NT2/D1 (cell line): ENCODE data around the gene CTBP1.
A peak's percentile ranks its signal among the peaks of the same experiment; 100 is the strongest.

ENCODE experiments used
- DNase-seq: peaks from one replicate; pipeline ENCODE4 v3.0.0-alpha.2; 2011; ENCODE audit warnings: low read depth, low spot score
- H3K27me3 ChIP-seq: 2 replicates; pipeline ENCODE4 v1.6.0; 2011; ENCODE audit warnings: mild to moderate bottlenecking; ENCODE audit not compliant: insufficient read length, insufficient read depth
- H3K36me3 ChIP-seq: 2 replicates; pipeline ENCODE4 v1.6.1; 2011; ENCODE audit warnings: mild to moderate bottlenecking, low read length, mixed read lengths; ENCODE audit not compliant: insufficient read depth, insufficient read length
- H3K4me1 ChIP-seq: 2 replicates; pipeline ENCODE4 v1.5.1; 2011; ENCODE audit not compliant: insufficient read depth, insufficient read length
- H3K4me3 ChIP-seq: 2 replicates; pipeline ENCODE4 v1.5.1; 2011; ENCODE audit warnings: low read depth; ENCODE audit not compliant: insufficient read length
- H3K9ac ChIP-seq: 2 replicates; pipeline ENCODE4 v1.6.0; 2011; ENCODE audit warnings: low read depth; ENCODE audit not compliant: insufficient read length
- H3K9me3 ChIP-seq: 2 replicates; pipeline ENCODE4 v1.5.1; 2011; ENCODE audit warnings: mild to moderate bottlenecking, low read length; ENCODE audit not compliant: insufficient read depth
- SUZ12 ChIP-seq: IDR thresholded peaks from 2 replicates; pipeline ENCODE4 v1.6.1; 2011; ENCODE audit not compliant: insufficient read length, insufficient read depth; ENCODE audit errors: extremely low read depth
- YY1 ChIP-seq: IDR thresholded peaks from 2 replicates; pipeline ENCODE4 v1.6.1; 2011; ENCODE audit not compliant: insufficient read length, insufficient read depth
- ZNF274 ChIP-seq: IDR thresholded peaks from 2 replicates; pipeline ENCODE4 v1.6.1; 2011; ENCODE audit warnings: mild to moderate bottlenecking, low read depth, low read length

Gene CTBP1

GRCh38 chr4:1170976-1171310 is 78.0 kb downstream of the CTBP1 start:
- no peak for DNase-seq
- Histone ChIP-seq H3K9ac (no peak overlapping the region), H3K36me3 (peaks cover 30% of the 10 kb centered on the region), H3K4me1 (peaks cover 27% of the 10 kb centered on the region), H3K27me3 (peaks cover 43% of the 10 kb centered on the region), H3K4me3 (peak overlapping the region; percentile 65), H3K9me3 (no peaks in the 10 kb centered on the region)
- TF ChIP-seq YY1 (no peak), SUZ12 (no peak), ZNF274 (no peak)

DNA sequence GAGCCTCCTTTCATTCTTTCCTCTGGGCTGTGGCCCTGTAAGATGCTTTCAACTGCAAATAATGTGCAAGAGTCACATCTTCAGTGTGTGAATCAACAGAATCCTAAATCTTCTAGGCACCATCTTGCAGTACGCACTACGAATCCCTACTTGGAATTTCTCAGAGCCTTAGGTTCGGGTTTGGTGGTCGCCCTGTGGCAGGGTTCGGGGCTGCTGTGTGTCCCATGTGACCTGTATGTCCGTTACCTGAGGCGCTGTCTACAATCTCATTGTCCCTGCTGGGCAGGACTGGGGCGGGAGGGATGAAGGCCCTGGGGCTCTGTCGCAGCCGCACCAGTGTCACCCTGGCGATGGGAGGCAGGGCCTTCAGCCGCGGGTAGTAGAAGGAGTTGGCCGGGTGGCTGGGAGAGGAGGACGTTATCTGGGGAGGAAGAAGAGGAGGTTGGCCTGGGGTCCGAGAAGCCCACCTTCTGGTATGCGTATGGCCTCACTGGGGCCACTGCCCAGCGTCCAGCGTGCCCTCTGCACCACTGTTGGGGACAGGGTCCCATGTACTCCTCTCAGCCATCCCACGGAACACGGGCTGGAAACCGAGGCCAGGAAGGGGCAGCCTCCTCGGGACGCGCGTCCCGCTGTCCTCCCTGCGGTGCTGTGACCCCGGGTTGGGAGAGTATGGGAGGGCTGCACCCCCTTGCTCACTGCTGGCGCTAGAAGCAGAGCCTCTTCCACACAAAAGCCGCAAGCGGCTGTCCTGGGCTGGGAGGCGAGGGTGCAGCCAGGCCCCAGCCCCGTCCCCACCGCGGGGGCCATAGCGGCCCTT is 78.6 kb downstream of the CTBP1 start:
- Histone ChIP-seq H3K4me1 (peaks cover 27% of the 10 kb centered on the region), H3K9ac (no peak overlapping the region), H3K36me3 (peaks cover 30% of the 10 kb centered on the region), H3K4me3 (no peak overlapping the region), H3K9me3 (no peaks in the 10 kb centered on the region), H3K27me3 (peaks cover 43% of the 10 kb centered on the region)
- DNase-seq: no peak
- TF ChIP-seq ZNF274: no peak
- no peak for TF ChIP-seq YY1
- no peak for TF ChIP-seq SUZ12

- H3K9me3 ChIP-seq: no peaks in the 10 kb centered on the region
- DNase-seq: no peak
- H3K9ac ChIP-seq: no peak overlapping the region
- H3K4me1 ChIP-seq: peaks cover 27% of the 10 kb centered on the region
- peaks cover 43% of the 10 kb centered on the region for H3K27me3 ChIP-seq
- H3K4me3 ChIP-seq: no peak overlapping the region
- H3K36me3 ChIP-seq: peaks cover 30% of the 10 kb centered on the region
- TF ChIP-seq ZNF274 (no peak), SUZ12 (no peak), YY1 (no peak)
Observed at GRCh38 chr4:1169691-1170096, 79.2 kb downstream of the CTBP1 start.

- Histone ChIP-seq H3K9me3 (peaks cover 3% of the 10 kb centered on the region; the same call in 1 of the 2 replicates), H3K4me1 (peaks cover 27% of the 10 kb centered on the region), H3K27me3 (peaks cover 43% of the 10 kb centered on the region), H3K9ac (no peak overlapping the region), H3K36me3 (peaks cover 30% of the 10 kb centered on the region), H3K4me3 (no peak overlapping the region)
- DNase-seq: no peak
- no peak for TF ChIP-seq SUZ12
- no peak for TF ChIP-seq YY1
- no peak for TF ChIP-seq ZNF274
Observed at GRCh38 chr4:1169171-1169671, 79.7 kb downstream of the CTBP1 start.

GRCh38 chr4:1168191-1169101 is 80.5 kb downstream of the CTBP1 start:
- TF ChIP-seq YY1: no peak
- TF ChIP-seq ZNF274: no peak
- TF ChIP-seq SUZ12: no peak
- no peak overlapping the region for H3K4me3 ChIP-seq
- peaks cover 8% of the 10 kb centered on the region; the same call in 1 of the 2 replicates for H3K9me3 ChIP-seq
- DNase-seq: no peak
- peaks cover 30% of the 10 kb centered on the region for H3K36me3 ChIP-seq
- H3K27me3 ChIP-seq: peaks cover 43% of the 10 kb centered on the region
- H3K9ac ChIP-seq: peak overlapping the region; percentile 8
- H3K4me1 ChIP-seq: peaks cover 24% of the 10 kb centered on the region

- TF ChIP-seq ZNF274 (no peak), YY1 (no peak), SUZ12 (no peak)
- Histone ChIP-seq H3K9me3 (peaks cover 8% of the 10 kb centered on the region; the same call in 1 of the 2 replicates), H3K27me3 (peaks cover 43% of the 10 kb centered on the region), H3K4me3 (peak overlapping the region; percentile 82), H3K36me3 (peaks cover 30% of the 10 kb centered on the region), H3K9ac (peak overlapping the region; percentile 88), H3K4me1 (peaks cover 19% of the 10 kb centered on the region)
- peak; percentile 89 for DNase-seq
Observed at GRCh38 chr4:1167244-1167949, 81.5 kb downstream of the CTBP1 start.
